Neural progenitor cell (in vitro differentiated cells): ENCODE measurements around the gene LMCD1. TPM values are rescaled to one million over a fixed set of nuclear protein-coding genes. Genes with fewer than 3 reads are reported as not detected.

Experiments
- DNase-seq: peaks from one replicate; pipeline ENCODE4 v3.0.0-alpha.2; 2016; ENCODE audit warnings: low spot score
- H2AFZ ChIP-seq: fragments of 200-600 bp; sonication (generic); replicated peaks from 2 replicates; pipeline ENCODE4 v1.6.1; 2016; ENCODE audit warnings: antibody characterized with exemption
- H3F3A ChIP-seq: fragments of 200-600 bp; sonication (generic); 2 replicates; pipeline ENCODE4 v1.6.1; 2016; ENCODE audit warnings: antibody characterized with exemption, low read depth
- H3K27ac ChIP-seq: fragments of 200-600 bp; sonication (generic); 2 replicates; pipeline ENCODE4 v1.5.1; 2016; ENCODE audit warnings: mild to moderate bottlenecking
- H3K27me3 ChIP-seq: fragments of 200-600 bp; sonication (generic); 2 replicates; pipeline ENCODE4 v1.6.1; 2016; ENCODE audit warnings: mild to moderate bottlenecking, moderate library complexity
- H3K36me3 ChIP-seq: fragments of 200-600 bp; sonication (generic); 2 replicates; pipeline ENCODE4 v1.5.1; 2016
- H3K4me1 ChIP-seq: fragments of 200-600 bp; sonication (generic); 2 replicates; pipeline ENCODE4 v1.6.1; 2016; ENCODE audit warnings: mixed run types
- H3K4me2 ChIP-seq: fragments of 200-600 bp; sonication (generic); 2 replicates; pipeline ENCODE4 v1.6.1; 2016
- H3K4me3 ChIP-seq: fragments of 200-600 bp; sonication (generic); 2 replicates; pipeline ENCODE4 v1.5.1; 2016
- H3K79me2 ChIP-seq: fragments of 200-600 bp; sonication (generic); 2 replicates; pipeline ENCODE4 v1.6.1; 2016; ENCODE audit warnings: low read depth
- H3K9ac ChIP-seq: fragments of 200-600 bp; sonication (generic); 2 replicates; pipeline ENCODE4 v1.6.1; 2016
- H3K9me3 ChIP-seq: fragments of 200-600 bp; sonication (generic); 2 replicates; pipeline ENCODE4 v1.5.1; 2016; ENCODE audit warnings: low read depth
- H4K20me1 ChIP-seq: fragments of 200-600 bp; sonication (generic); 2 replicates; pipeline ENCODE4 v1.6.1; 2016; ENCODE audit warnings: low read depth
- H3K27ac Mint-ChIP-seq: 3 replicates; pipeline ENCODE4 v1.8.0; 2021; ENCODE audit warnings: mixed read lengths
- H3K27me3 Mint-ChIP-seq: 2 replicates; pipeline ENCODE4 v1.8.0; 2022; ENCODE audit warnings: low read depth, mild to moderate bottlenecking, inconsistent platforms, moderate library complexity, mixed read lengths; ENCODE audit not compliant: insufficient read depth
- H3K36me3 Mint-ChIP-seq: 3 replicates; pipeline ENCODE4 v1.8.0; 2021; ENCODE audit warnings: mixed read lengths
- H3K4me1 Mint-ChIP-seq: 3 replicates; pipeline ENCODE4 v1.8.0; 2021; ENCODE audit warnings: mixed read lengths
- H3K4me3 Mint-ChIP-seq: 3 replicates; pipeline ENCODE4 v1.8.0; 2021; ENCODE audit warnings: mild to moderate bottlenecking, moderate library complexity, mixed read lengths
- H3K9me3 Mint-ChIP-seq: 3 replicates; pipeline ENCODE4 v1.8.0; 2020; ENCODE audit warnings: mixed read lengths
- EZH2 ChIP-seq: fragments of 200-600 bp; sonication (generic); IDR thresholded peaks from 2 replicates; pipeline ENCODE4 v1.6.1; 2017; ENCODE audit warnings: antibody characterized with exemption, mild to moderate bottlenecking, moderate library complexity
- EZH2phosphoT487 ChIP-seq: fragments of 200-600 bp; sonication (generic); IDR thresholded peaks from 2 replicates; pipeline ENCODE4 v1.6.1; 2017; ENCODE audit warnings: antibody characterized with exemption
- total RNA-seq: library from RNA; depleted of rRNA; stranded (reverse); fragments of >200 nt; gene quantifications from 2 replicates; pipeline ENCODE4 v1.2.3, GENCODE V29; 2015; ENCODE audit warnings: low replicate concordance
- TF ChIP-seq, protein P1 (sequence below): fragments of 200-600 bp; sonication (generic); IDR thresholded peaks from 2 replicates; pipeline ENCODE4 v1.5.1; 2017; ENCODE audit warnings: antibody characterized with exemption, mild to moderate bottlenecking

The LMCD1 gene
- total RNA-seq, 1 donor from 2014 or later: not detected

DNA sequence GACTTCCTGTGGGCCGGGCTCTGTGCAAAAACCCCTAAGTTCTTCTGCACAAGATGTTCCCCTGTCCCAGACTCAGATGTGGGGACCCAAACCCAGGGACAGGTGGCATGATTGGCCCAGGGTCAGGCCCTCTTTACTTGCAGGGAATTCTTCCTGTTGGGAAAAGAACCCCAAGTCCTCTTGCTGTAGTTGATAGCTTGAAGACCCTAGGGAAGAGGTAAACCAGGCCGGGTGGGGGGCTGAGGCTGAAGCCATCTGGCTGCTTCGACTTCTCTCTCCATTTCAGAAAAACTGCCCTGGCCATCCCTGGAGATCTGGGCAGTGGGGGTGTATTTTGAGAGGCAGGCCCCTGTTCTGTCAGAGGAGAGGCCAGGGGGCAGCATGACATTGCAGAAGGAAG is 119.5 kb downstream of the LMCD1 start:
- no peak overlapping the region for H3K27ac ChIP-seq
- H3K4me2 ChIP-seq: no peak overlapping the region
- peaks cover 12% of the 10 kb centered on the region for H3K4me1 Mint-ChIP-seq
- H3K9me3 ChIP-seq: no peaks in the 10 kb centered on the region
- no peaks in the 10 kb centered on the region for H3K27me3 ChIP-seq
- no peaks in the 10 kb centered on the region for H3F3A ChIP-seq
- no peak overlapping the region for H3K4me3 Mint-ChIP-seq
- TF ChIP-seq, protein P1, sequence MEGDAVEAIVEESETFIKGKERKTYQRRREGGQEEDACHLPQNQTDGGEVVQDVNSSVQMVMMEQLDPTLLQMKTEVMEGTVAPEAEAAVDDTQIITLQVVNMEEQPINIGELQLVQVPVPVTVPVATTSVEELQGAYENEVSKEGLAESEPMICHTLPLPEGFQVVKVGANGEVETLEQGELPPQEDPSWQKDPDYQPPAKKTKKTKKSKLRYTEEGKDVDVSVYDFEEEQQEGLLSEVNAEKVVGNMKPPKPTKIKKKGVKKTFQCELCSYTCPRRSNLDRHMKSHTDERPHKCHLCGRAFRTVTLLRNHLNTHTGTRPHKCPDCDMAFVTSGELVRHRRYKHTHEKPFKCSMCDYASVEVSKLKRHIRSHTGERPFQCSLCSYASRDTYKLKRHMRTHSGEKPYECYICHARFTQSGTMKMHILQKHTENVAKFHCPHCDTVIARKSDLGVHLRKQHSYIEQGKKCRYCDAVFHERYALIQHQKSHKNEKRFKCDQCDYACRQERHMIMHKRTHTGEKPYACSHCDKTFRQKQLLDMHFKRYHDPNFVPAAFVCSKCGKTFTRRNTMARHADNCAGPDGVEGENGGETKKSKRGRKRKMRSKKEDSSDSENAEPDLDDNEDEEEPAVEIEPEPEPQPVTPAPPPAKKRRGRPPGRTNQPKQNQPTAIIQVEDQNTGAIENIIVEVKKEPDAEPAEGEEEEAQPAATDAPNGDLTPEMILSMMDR: no peak
- TF ChIP-seq EZH2phosphoT487: no peak
- TF ChIP-seq EZH2: no peak
- H3K36me3 ChIP-seq: no peaks in the 10 kb centered on the region
- peaks cover 2% of the 10 kb centered on the region for H3K36me3 Mint-ChIP-seq
- H3K27ac Mint-ChIP-seq: peak overlapping the region; percentile 1
- no peak overlapping the region for H3K9ac ChIP-seq
- H3K79me2 ChIP-seq: no peaks in the 10 kb centered on the region
- H3K4me1 ChIP-seq: peaks cover 12% of the 10 kb centered on the region
- DNase-seq: no peak
- H2AFZ ChIP-seq: no peak overlapping the region
- no peaks in the 10 kb centered on the region for H4K20me1 ChIP-seq
- peaks cover 12% of the 10 kb centered on the region for H3K9me3 Mint-ChIP-seq
- H3K27me3 Mint-ChIP-seq: peaks cover 5% of the 10 kb centered on the region
- H3K4me3 ChIP-seq: no peak overlapping the region

DNA sequence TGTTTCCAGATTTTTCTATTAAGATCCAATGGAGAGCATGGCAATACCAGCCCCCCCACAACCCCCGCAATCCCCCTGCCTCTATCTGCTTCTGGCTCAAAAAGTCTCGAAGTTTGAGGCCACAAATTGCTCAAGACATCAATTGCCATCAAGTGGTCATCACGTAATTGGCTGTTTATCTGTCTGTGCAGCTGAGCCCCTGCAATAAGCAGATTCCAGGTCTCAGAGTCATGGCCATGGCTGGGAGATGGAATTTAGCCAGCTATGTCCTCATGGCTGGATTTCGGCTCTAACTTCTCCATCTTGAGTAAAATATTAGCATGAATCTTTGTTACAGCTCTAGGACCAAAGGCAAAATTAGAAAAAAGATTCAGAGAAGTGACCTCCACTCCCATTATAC is 120.2 kb downstream of the LMCD1 start:
- TF ChIP-seq EZH2 (no peak), EZH2phosphoT487 (no peak)
- TF ChIP-seq, protein P1: no peak
- Histone ChIP-seq H3K9ac (no peak overlapping the region), H3K4me1 (peaks cover 12% of the 10 kb centered on the region), H2AFZ (no peak overlapping the region), H3K4me2 (no peak overlapping the region), H3K9me3 (no peaks in the 10 kb centered on the region), H3K36me3 (no peaks in the 10 kb centered on the region), H3F3A (no peaks in the 10 kb centered on the region), H4K20me1 (no peaks in the 10 kb centered on the region), H3K4me3 (no peak overlapping the region), H3K79me2 (no peaks in the 10 kb centered on the region), H3K27me3 (no peaks in the 10 kb centered on the region), H3K27ac (no peak overlapping the region)
- H3K4me3 Mint-ChIP-seq: no peak overlapping the region
- DNase-seq: no peak
- peaks cover 12% of the 10 kb centered on the region for H3K9me3 Mint-ChIP-seq
- H3K27ac Mint-ChIP-seq: no peak overlapping the region
- H3K4me1 Mint-ChIP-seq: peaks cover 12% of the 10 kb centered on the region
- peaks cover 2% of the 10 kb centered on the region for H3K36me3 Mint-ChIP-seq
- peaks cover 5% of the 10 kb centered on the region for H3K27me3 Mint-ChIP-seq

DNA sequence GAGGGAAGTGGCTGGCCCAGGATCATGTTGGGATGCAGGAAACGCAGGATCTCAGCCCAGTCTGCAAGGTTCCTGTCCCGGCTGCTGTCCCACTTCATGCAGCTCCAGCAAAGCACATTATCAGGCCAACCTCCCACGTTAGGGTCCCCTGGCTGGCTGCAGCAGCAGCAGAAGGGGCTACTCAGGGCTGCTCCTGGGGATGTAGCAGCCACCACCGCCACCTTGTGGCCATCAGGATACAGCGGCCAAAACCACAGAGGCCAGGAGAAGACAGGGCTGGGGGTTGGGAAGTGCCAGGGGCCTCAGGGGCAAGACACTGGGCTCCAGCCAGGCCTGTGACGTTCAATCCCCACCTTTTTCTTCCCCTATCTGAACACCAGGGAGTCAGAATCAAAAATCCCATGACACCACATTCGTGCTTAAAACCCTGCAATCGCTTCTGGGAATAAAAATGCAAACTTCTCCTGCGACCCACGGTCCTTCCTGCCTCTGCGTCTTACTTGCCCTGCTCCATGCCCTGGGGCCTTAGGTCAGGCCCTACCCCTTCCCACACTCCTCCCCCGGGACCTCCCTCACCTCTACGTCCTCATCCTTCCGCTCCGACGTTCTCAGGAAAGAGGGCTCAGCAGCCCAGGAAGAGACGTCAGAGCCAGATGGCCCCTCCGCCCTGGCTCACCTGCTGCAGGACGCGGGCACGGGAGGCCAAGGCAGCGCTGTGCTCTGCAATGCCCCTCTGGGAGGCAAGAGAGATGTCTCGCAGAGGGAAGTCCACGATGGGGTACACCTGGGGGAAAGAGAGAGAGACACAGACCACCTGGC is 121.5 kb downstream of the LMCD1 start:
- Histone ChIP-seq H3K4me2 (no peak overlapping the region), H3K79me2 (no peaks in the 10 kb centered on the region), H2AFZ (peak overlapping the region; percentile 56), H3F3A (no peaks in the 10 kb centered on the region), H3K4me3 (no peak overlapping the region), H4K20me1 (no peaks in the 10 kb centered on the region), H3K27ac (no peak overlapping the region), H3K9me3 (no peaks in the 10 kb centered on the region), H3K27me3 (no peaks in the 10 kb centered on the region), H3K4me1 (peaks cover 12% of the 10 kb centered on the region), H3K36me3 (no peaks in the 10 kb centered on the region), H3K9ac (no peak overlapping the region)
- peaks cover 5% of the 10 kb centered on the region for H3K27me3 Mint-ChIP-seq
- no peak for TF ChIP-seq EZH2phosphoT487
- TF ChIP-seq, protein P1: peak; percentile 96
- no peak for TF ChIP-seq EZH2
- H3K4me3 Mint-ChIP-seq: no peak overlapping the region
- peak overlapping the region; percentile 83 for H3K27ac Mint-ChIP-seq
- H3K36me3 Mint-ChIP-seq: peaks cover 2% of the 10 kb centered on the region
- peaks cover 10% of the 10 kb centered on the region for H3K9me3 Mint-ChIP-seq
- DNase-seq: peak; percentile 89
- peaks cover 16% of the 10 kb centered on the region for H3K4me1 Mint-ChIP-seq
